HG02678 (cell line): ENCODE data around the gene LASP1NB.
"Not testable (repeated sequence)": the region's sequence is repeated elsewhere in the genome, so short reads cannot be mapped to it uniquely, and the experiment has no call there.

Source experiments
- ATAC-seq: cut with Tn5 transposase; IDR thresholded peaks from one replicate; pipeline ENCODE4 v1.9.1; 2021; ENCODE audit warnings: mild to moderate bottlenecking, moderate library complexity; ENCODE audit not compliant: unreplicated experiment

The LASP1NB gene

DNA sequence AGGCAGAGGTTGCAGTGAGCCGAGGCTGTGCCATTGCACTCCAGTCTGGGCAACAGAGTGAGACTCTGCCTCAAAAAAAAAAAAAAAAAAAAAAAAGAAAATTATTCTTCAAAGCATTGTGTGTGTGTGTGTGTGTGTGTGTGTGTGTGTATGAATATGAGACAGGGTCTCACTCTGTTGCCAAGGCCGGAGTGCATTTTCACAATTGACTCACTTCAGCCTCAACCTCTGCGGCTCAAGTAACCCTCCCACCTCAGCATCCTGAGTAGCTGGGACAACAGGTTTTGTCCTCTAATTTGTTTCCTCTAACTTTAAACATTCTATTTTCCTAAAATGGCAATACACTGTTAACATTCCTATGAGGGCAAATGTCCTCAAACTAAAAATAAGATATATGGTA is 34.1 kb downstream of the LASP1NB start:
- ATAC-seq = no peak

DNA sequence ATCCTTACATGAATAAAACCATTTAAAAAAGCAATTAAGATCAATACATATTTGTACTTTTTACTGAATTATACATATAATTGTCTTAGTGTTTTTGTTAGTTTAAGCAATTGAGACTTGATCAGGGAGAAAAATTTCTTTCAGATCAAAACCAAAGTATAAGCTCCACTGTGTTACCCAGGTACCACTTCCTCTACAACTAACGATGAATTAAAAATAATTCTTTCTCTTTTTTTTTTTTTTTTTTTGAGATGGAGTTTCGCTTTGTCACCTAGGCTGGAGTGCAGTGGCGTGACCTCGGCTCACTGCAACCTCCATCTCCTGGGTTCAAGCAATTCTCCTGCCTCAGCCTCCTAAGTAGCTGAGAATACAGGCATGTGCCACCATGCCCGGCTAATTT is 35.0 kb downstream of the LASP1NB start:
- no peak for ATAC-seq

DNA sequence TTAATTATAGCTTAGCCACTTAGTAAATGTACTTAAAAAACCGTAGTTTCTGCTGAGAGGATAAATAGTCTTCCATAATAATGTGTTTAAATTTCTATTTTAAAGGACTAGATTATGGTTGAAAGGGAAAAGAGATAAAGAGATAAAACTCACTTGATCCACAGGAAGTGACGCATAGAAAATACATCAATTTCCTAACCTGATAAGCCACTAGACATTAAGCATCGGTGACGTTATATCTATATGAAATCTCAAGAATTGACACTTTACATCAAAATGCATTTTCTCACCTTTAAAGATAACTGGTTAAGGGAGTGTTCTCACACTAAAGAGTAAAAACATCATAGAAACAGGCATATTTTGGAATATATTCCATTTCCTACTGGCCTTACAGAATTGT is 36.0 kb downstream of the LASP1NB start:
- ATAC-seq = no peak

- ATAC-seq = peak; percentile 77
Observed at GRCh38 chr17:38967290-38967738, 41.9 kb downstream of the LASP1NB start, which contains the start of gene FBXO47. TSS of gene FBXO47 (minus strand) at chr17:38967403. CDS start at chr17:38963025, 4,378 bp downstream.

DNA sequence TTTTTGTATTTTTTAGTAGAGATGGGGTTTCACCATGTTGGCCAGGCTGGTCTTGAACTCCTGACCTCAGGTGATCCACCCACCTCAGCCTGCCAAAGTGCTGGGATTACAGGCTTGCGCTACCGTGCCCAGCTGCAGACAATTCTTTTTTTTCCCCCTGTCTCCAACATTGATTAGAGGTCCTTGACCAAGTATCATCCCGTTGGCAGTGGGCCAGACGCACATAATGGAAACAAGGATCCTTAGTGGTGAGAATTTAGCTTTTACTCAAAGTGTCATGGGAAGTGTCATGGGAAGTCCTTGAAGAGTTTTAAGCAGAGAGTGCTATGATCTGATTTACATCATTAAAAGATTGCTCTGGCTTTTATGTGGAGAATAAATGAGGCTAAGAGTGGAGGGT is 43.9 kb downstream of the LASP1NB start:
- no peak for ATAC-seq

- no peak for ATAC-seq
Observed at GRCh38 chr17:38970128-38970527, 44.7 kb downstream of the LASP1NB start.

DNA sequence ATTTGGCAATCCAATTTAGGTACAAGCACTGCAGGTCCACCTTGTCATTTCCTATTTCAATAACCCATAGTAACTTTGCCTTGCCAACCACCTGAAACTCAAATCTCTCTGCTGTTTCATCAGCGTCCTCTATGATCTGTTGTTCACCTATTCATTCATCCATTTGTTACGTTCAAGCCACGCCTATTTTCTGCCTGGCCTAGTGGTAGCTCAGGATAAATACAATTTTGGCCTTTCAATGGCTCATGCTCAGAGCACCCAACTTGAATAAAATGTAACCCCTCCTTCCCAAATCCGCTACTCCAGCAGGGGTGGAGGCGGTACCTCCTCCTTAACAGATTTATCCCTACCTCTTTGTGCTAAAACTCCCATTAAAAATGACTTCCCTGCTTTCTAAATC is 45.4 kb downstream of the LASP1NB start:
- ATAC-seq = no peak

GRCh38 chr17:38976187-38976551 is 50.8 kb downstream of the LASP1NB start:
- not testable (repeated sequence) for ATAC-seq

- no peak for ATAC-seq
Observed at GRCh38 chr17:38978180-38978579, 52.8 kb downstream of the LASP1NB start.
